Stimulated activated CD4-positive, alpha-beta T cell treated with anti-CD3 and anti-CD28 coated beads, Interleukin-4, amount 100 ng/mL, for 4 hours (primary cell): ENCODE data around the gene RASSF4.
"Not testable (repeated sequence)": the region's sequence is repeated elsewhere in the genome, so short reads cannot be mapped to it uniquely, and the experiment has no call there.

ENCODE experiments used
- DNase-seq, 2 experiments: peaks; one replicate each; pipeline ENCODE4 v3.0.0-alpha.2; 2020

RASSF4 gene

DNA sequence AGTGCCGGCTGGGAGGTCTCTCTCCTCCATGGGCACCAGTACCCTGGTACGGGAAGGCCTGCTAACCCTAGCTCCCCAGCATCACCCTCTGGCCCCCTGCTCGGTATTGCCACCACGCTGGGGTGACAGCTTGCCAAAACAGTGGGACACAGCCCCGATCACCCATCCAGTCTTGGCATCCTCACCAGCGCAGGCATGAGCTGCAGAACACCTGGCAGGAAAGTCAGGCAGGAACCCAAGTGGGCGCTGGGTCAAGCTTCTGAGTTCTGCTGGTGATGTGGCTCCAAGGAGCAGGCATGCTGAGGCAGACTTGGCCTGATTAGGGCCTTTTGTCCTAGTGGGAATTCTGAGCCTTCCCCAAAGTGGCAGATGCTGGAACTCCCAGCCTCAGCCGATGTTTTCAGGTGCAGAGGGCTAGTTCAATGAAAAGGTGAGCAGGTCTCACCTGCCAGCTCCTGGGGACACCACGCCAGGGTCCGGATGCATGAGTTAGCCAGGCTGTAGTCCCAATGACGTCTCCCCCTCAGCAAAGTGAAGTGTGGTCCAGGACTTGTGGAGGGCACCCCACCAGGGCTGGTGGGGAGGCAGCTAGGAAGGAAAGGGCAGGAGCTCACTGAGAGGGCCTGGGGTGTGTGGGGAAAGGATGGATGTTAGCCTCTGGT, 32.6 kb downstream of the RASSF4 start:
- DNase-seq, result no peak

DNA sequence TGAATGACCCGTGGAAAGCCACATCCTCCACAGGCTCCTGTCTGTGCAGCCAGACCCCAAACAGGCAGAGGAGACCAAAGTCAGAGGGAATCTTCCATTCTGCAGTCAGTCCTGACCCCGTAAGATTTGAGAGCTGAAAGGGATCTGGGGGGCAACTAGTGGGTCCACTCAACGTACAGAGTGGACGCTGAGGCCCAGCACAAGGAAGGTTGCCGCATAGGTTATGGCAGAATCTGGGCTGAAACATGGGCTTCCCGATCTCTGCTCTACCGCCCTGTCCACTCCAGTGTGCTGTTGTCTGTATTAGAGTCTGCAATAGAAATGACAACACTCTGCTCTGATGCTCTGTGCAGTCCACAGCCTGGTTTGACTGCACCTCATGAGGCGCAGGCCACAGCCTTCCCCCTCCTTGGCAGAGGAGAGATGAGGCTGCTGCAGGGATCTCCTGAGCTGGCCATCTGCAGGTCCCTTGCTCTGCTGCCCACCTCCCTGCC, 33.2 kb downstream of the RASSF4 start:
- no peak for DNase-seq

DNA sequence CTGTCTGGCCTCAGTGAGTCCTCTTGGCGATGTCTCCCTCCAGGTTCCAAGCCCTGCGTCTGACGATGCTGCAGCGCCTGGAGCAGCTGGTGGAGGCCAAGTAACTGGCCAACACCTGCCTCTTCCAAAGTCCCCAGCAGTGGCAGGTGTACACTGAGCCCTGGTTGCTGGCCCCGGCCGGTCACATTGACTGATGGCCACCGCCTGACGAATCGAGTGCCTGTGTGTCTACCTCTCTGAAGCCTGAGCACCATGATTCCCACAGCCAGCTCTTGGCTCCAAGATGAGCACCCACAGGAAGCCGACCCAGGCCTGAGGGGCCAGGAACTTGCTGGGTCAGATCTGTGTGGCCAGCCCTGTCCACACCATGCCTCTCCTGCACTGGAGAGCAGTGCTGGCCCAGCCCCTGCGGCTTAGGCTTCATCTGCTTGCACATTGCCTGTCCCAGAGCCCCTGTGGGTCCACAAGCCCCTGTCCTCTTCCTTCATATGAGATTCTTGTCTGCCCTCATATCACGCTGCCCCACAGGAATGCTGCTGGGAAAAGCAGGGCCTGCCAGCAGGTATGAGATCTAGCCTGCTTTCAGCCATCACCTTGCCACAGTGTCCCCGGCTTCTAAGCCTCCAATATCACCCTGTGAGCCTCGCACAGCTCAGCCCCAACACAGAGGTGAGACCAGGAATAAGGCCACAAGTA, 33.8 kb downstream of the RASSF4 start:
- no peak for DNase-seq

DNA sequence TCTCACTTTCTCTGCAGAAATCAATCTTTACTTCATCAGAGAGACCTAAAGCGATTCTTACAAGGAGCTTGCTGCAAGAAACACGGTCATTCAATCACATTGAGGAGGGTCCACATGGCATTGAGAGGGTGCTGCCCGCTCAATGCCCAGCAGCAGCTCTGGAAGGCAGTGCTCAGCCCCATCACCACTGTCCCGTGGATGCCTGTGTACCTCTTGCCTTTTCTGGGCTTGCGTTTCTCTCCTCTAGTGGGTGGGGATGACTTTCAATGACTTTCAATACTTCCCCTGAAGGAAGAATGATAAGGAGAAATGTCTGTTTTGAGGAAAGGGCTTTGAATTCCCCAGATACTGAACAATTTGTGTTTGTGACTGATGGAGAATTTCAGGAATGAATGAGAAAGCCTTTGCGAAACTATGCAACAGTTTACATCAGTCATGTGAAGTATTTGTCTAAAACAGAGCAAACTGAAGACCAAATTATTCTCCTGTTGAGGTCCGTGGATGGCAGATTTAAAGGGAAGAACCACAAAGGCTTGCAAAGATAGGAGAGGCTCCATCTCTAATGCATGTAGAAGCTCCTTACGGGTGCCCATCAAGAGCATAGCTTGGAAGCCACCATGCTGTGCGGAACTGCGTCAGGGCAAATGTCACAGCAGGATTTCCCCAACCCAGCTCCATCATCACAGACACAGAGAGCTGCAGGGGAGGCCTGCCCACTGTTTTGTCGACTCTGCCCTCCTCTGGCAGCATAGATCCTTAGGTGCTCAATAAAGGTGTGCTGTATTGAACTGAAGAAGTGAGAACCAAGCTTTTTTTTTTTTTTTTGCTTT, 34.5 kb downstream of the RASSF4 start:
- no peak for DNase-seq

DNA sequence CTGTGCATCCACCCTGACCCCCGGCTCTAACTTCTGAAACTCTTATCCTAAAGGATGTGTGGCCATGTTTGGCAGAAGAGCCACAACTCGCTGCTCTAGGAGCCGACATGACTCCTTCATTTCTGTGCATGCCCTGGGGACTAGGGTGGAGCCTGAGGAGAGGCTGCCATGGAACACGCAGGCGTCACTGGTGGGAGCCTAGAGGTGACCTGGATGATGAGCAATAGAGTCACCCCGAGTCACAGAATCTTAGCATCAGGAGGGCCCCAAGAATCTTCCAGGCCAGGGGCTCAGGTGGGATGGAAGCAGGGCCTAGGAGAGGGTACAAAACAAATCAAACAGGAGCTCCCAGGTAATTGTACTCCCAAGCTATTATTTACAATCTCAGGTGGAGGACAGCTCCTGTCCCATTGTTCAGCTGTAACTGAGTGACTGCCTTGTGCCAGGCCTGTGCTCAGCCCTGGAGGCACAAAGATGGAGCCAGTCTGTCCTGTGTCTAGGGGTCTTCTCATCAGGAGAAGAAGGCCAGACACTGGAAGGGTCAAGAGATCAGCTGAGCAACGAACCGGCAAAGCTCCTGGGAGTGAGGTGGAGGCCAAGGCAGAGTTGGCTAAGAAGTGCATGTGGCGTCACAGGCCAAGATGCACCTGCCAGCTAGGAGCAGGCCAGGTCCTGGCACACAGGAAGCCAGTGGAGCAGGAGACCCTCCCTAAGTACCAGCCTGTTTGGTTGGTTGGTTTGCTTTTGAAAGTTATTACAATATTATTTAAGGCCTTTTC, 35.3 kb downstream of the RASSF4 start:
- no peak for DNase-seq

DNA sequence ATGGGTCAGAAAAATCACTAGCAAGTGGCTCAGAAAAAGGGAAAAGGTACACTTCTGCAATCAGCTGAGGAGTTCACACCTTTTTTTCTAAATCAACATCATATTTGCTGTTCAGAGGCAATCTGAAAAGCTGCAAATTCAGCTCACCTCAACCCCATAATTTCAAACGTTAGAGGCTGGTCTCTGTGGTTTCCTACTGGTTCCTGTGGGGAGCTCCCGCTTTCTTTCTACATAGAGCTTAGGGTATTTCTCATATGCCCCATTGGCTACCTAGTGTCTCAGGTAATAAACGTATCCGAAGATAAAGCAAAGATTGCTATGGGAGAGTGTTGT, 35.9 kb downstream of the RASSF4 start:
- DNase-seq, result no peak

DNA sequence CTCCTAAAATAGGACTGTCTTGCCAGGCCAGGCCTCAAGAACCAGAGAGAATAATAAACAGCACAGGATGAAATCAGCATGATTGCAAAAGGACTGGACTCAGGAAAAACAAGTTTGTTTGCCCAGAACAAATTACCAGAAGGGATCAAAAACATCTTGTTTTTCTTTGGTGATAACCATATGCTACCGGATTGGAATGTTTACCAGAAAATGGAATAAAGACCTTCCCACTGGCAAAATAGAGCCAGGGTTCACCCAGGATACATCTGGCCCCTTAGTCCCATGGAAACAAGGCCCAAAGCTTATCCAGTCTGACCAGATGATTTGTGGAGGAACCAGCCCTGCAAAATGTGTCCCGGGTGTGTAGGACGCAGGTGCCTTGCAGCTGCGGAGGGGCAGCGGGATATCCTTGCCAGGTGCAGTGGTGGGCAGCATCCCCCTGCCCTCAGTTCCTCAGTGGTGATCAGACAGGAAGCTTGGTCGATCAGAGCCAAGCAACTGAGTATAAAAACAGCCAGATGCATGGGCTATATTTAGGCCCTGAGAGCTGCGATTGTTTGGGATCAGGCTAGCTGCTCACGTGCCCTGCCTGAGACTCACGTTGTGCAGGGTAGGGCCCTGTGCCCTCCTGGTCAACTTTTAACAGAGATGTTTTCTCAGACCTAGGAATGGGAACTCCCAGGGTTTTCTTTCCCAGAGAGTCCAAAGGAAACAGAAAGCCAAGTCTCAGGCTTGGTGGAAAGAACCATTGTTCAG, 36.5 kb downstream of the RASSF4 start:
- no peak for DNase-seq

DNA sequence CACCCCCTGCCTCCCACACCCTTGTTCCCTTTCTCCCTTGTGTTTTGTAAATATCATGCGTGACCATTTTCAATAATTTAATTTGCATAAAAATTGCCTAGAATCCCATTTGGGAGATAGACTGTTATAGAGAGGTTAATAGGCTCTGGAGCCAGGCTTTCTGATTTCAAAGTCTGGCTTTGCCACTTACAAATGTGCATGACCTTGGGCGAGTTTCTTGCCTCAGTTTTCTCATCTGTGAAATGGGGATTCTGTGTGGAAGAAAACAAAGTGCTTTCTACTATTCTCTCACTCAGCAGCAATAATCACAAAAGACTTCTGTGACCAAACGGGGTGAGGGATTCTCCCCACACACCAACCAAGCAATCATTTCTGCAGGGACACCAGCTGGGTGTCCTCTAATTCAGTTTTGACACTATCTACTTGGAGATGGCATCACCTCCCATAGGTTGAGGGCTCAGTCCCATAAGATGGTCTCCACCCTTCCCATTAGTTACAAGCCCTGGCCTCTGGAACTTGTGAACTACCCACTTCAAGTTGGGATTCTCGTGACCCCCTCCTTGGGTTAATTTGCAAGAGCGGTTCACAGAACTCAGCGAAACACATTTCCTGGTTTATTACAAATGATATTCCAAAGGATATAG, 37.6 kb downstream of the RASSF4 start:
- DNase-seq, result no peak

DNA sequence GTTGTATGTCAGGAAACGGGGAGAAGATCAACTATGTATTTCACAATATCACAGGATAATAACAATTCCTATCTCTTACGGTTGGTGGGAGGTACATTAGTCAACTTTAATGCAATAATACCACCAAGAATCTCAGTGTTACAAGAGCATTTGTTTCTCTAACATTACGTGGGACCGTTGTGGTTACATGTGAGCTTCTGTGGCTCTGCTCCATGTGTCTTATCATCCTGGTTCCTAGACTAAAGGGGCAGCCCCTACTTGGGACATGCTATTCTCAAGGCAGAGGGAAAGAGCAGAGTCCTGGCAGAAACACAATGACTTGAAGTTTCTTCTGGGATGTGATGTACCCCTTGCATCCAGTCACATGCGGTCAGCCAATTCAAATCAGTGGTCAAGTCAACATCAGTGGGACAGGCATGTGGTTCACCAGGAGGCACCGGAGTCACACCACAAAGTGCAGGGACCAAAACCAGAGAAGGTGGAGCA, 38.6 kb downstream of the RASSF4 start:
- no peak for DNase-seq

DNA sequence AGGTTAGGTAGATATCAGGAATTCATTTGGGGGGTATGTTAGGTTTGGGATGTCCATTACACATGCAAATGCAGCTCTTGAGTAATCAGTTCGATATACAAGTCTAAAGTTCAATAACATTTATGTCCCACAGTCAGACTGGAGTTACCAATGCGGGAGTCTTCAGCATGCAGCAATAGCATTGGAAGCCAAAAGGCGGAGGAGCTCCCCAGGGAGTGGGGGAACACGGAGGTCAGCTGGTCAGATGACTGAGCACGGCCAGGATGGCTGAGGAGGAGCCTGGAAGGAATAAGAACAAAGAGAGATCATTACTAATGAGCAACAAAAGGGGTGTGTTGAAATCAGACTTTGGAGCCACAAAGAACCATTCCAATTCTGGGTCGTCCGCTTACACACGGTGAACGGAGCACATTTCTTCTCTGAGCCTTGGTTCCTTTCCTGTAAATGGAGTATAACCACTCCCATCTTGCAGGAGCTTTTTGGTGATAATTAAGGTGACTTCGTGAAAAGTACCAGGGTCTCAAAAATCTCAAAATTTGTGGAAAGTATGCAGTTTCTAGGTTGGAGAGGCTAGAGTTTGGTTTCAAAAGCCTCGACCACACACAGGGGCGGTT, 40.6 kb downstream of the RASSF4 start:
- no peak for DNase-seq

DNA sequence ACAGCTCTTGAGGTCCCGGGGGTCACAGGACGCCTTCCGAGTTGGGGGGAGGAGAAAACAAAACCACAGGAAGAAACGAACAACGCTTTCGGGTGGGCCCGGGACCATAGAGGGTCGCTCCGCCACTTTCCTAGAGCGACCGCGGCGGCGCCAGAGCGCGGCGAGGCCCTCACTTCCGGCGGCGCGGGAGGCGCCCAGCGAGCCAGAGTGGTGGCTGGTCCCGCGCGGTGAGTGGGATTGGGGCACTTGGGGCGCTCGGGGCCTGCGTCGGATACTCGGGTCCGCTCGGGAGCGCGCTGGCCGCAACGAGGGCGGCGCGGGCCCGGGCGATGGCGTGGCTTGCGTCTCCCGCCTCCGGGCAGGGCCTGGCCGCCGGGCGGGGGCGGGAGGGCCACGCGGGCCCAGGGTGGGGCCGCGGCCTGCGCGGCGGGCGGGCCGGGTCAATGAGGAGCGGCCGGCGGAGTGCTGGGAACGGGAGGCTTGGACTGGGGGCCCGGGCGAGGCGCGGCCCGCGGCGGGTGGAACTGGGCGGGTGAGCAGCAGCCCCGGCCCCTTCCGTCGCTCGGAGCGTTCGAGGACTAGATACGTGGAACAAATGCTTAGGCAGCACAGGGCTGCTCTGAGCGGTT, 41.3 kb downstream of the RASSF4 start, which contains the start of gene ZNF22:
Gene ZNF22 (plus strand): TSS at position 172 of the 629 bp plus-strand sequence. CDS start 2,446 bp downstream, outside the sequence.
- peak; percentile 62 to 68 for DNase-seq

DNA sequence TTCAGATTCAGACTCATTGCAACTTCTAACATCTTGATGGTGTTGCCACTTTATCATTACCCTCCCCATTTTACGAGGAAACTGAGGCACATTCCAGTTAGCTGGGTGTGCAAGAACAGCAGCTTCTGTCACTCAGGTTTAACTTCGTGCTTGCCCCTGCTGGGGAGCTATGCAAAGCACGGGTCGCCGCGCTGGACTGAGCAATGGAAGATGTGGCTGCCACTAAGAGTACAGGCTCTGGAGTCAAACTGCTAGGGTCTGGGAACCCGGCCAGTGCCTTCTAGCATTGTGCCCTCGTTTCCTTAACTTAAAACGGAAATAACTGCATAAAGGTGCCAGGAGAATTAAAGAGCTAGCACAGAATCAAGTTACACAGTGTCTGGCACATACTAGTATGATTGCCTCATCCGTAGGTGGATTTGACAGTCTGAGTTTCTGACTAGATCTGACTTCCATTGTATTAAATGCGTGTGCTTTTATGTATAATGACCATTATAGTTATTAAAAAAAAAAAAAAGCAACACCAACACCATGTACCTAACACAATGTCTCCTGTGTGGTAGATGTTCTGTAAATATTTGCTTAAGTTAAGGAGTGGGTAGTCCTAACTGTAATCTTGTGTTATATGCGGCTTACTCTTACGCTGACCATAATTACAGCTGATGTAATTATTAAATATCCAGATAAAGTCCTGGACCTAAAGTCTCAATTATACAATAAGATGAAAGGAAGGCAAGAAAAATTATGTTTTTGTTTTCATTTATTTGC, 42.0 kb downstream of the RASSF4 start:
- peak; percentile 34 to 35 for DNase-seq

DNA sequence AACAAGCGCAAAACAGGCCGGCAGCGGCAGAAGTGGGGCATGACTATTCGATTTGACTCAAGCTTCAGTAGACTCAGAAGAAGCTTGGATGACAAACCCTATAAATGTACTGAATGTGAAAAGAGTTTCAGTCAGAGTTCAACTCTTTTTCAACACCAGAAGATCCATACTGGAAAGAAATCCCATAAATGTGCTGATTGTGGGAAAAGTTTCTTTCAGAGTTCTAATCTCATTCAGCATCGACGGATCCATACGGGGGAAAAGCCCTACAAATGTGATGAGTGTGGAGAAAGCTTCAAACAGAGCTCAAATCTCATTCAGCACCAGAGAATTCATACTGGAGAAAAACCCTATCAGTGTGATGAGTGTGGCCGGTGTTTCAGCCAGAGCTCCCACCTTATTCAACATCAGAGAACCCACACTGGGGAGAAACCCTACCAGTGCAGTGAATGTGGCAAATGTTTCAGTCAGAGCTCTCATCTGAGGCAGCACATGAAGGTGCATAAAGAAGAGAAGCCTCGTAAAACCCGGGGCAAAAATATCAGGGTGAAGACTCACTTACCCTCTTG, 43.9 kb downstream of the RASSF4 start:
- no peak for DNase-seq

DNA sequence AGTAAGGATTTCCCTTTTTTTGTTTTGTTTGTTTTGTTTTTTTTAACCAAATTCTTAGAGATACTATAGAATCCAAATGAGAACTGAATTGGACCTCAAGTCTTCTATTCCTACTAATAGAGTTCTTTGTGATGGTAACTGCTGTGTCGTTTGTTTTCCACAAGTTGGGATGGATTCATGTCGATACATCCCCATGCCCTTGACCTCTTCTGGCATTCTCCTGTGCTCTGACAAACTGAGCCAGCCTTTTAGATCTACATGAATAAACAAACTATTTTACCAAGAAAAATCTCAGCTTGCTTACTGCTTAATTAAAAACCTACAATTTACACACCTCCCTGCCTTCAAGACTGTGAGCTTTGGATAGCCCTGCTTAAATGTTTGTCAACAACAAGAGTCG, 45.1 kb downstream of the RASSF4 start:
- no peak for DNase-seq

DNA sequence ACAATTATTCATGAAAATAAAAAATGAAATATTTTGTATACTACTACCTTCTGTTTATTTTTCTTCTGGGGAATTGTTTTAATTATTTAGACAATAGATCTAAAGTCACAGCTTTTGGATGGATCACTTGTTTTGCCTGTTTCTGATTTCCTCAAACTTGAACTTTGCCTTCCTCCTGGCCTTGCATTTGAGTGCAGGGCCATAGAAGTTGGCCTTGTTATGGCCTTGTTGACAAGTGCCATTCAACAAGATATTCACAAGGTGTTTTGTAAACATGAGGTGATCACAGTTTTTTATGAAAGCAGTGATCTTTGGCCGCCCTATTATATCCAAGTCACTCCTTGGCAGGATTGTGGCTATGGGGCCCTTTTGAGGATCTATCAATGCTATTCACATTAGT, 45.7 kb downstream of the RASSF4 start:
- no peak for DNase-seq

DNA sequence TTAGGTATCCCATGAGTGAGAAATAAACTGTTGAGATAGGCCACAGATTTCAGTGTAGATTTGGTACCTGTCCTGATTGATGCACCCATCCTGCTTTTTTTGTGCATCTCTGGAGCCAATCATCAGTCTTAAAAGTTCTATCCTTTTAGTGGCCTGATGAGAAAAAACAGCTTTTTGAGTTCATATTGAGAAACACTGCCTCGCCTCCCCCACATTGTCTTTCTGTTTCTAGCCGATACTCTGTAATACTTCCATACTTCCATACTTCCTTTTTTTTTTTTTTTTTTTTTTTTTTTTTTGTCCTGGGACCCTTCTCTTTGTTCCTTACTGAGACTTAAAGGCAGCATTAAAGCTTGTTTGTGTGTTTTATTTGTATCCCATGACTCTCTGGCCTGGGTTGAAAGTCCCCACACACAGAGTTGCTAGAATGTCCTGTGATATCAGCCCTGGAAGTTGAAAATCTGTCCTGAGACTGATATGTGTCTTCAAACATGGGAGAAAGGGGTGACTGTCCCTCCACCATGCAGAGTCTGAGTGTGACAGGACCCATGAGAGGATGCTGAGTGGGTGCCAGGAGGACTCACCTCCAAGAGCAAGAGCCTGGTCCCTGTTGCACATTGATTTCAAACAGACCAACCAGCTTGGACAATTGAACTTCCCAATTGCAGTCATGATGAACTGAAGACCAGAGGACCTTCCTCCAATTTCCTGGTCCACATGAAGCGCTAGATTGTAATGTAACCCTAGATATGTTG, 46.9 kb downstream of the RASSF4 start:
- DNase-seq, result no peak

DNA sequence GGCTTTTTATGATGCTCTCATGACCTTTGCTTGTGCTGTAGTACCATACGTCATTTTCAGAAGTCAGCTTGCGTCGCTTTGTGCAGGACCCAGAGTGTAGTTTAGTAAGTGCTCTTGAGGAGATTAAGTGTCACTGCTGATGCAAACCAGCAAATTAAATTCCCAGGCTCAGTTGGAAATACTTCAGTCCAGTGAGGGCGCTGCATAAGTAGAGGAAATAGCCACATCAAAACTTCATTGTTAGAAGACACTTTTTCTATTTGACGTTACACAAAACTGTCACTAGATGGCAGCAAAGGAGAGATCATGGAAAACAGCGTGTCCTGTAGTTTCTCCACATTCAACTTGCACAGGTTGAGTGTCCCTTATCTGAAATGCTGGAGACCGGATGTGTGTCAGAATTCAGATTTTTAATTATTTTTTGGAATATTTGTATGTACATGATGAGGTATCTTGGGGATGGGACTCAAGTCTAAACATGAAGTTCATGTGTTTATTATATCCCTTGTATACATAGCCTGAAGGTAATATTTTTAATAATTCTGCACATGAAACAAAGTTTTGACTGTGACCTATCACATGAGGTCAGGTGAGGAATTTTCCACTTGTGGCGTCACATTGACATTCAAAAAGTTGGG, 49.0 kb downstream of the RASSF4 start:
- DNase-seq, result no peak

DNA sequence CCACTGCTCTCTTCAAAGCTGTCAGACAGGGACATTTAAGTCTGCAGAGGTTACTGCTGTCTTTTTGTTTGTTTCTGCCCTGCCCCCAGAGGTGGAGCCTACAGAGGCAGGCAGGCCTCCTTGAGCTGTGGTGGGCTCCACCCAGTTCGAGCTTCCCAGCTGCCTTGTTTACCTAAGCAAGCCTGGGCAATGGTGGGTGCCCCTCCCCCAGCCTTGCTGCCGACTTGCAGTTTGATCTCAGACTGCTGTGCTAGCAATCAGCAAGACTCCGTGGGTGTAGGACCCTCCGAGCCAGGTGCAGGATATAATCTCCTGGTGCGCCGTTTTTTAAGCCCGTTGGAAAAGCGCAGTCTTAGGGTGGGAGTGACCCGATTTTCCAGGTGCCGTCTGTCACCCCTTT, 55.0 kb downstream of the RASSF4 start:
- not testable (repeated sequence) for DNase-seq
